HG02610 (cell line): ENCODE measurements around the gene LRIF1.

ENCODE experiments used
- ATAC-seq: cut with Tn5 transposase; IDR thresholded peaks from one replicate; pipeline ENCODE4 v1.9.1; 2021; ENCODE audit warnings: mild to moderate bottlenecking, moderate library complexity; ENCODE audit not compliant: unreplicated experiment

Gene LRIF1

GRCh38 chr1:110897681-110898080, 66.0 kb downstream of the LRIF1 start:
- ATAC-seq, result no peak
